ENCODE data around the gene NETO1. TPM values are rescaled to one million over a fixed set of nuclear protein-coding genes. Genes with fewer than 3 reads are reported as not detected.

Gene NETO1
- total and polyA plus RNA-seq, 2 experiments from 2014 or later = 10.8 to 20.7 TPM

DNA sequence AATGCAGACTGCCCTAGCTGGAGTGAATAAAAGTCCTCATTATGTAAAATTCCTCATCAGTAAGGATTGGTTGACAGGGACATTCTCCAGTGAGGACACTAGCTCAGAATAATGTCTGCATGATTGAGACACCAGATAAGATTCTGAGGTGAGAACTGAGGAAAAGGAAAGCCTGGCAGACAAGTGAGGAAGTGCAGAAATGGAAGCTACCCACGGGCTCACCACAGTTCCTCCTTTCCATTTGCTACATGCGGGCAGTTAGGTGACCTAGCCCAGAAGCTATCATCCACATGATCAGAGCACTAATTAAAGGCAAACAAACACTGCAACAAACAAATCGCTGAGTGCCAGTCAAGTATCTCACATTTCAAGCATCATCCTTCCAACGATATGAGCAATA is 27.7 kb downstream of the NETO1 start:
- no peaks in the 10 kb centered on the region; the same call in 1 of the 2 replicates for H4K20me1 ChIP-seq (replicated peaks; ENCODE audit: insufficient read depth)
- Mint-ChIP-seq H3K9me3 (no peaks in the 10 kb centered on the region; the same call in 2 of the 3 replicates), H3K27me3 (ENCODE audit: insufficient read depth, low read depth, poor library complexity) (no peaks in the 10 kb centered on the region)

DNA sequence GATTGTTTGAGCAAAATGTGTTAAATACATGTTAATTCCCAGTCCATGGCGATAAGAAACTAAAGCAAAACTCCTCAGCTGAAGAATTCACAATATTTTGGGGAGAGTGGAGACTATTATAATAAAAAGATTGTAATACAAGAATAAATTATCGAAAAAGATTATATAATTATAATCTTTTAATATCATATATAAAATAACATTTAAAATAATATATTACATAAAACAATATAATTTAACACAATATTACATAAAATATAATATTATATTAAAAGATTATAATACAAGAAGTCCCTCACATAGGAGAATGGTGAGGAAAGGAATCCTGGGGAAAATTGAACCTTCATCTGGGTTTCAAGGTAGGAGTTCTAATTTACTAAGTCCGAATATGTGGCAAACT is 33.1 kb downstream of the NETO1 start:
- H3K4me1 Mint-ChIP-seq = no peaks in the 10 kb centered on the region; the same call in 2 of the 3 replicates
- H3K79me2 ChIP-seq (replicated peaks; ENCODE audit: insufficient read depth) = no peaks in the 10 kb centered on the region
- H3K4me2 ChIP-seq = no peak overlapping the region
- peaks cover 2% of the 10 kb centered on the region for H4K20me1 ChIP-seq (replicated peaks; ENCODE audit: insufficient read depth)
- ATAC-seq = no peak
- H3K9me3 Mint-ChIP-seq = no peaks in the 10 kb centered on the region; the same call in 2 of the 3 replicates
- no peaks in the 10 kb centered on the region for H3K9me2 ChIP-seq (ENCODE audit: insufficient read depth)
- TF ChIP-seq JUNB (IDR thresholded peaks at IDR 0.05; ENCODE audit: unreplicated experiment) = no peak
- TF ChIP-seq NANOG (IDR thresholded peaks at IDR 0.05; ENCODE audit: borderline replicate concordance) = no peak
- no peak for TF ChIP-seq CREB1 (CRISPR knock-in tag; IDR thresholded peaks at IDR 0.05; ENCODE audit: low read depth)
- H3K27ac Mint-ChIP-seq = no peak overlapping the region
- no peaks in the 10 kb centered on the region for H3K27me3 ChIP-seq (ENCODE audit: insufficient read depth)
- no peak for DNase-seq (ENCODE audit: low spot score)
- H3K27ac ChIP-seq (ENCODE audit: low read depth) = no peak overlapping the region
- H3K36me3 Mint-ChIP-seq (ENCODE audit: low read depth) = no peaks in the 10 kb centered on the region
- peaks cover 5% of the 10 kb centered on the region for H3K27me3 Mint-ChIP-seq (ENCODE audit: insufficient read depth, low read depth, poor library complexity)
- H3K4me1 ChIP-seq (ENCODE audit: insufficient read depth) = peaks cover 1% of the 10 kb centered on the region; the same call in 1 of the 2 replicates
- H3K4me3 Mint-ChIP-seq = no peak overlapping the region
- H2AFZ ChIP-seq = no peak overlapping the region
- no peaks in the 10 kb centered on the region for H3K36me3 ChIP-seq (ENCODE audit: insufficient read depth)
- no peaks in the 10 kb centered on the region; the same call in 1 of the 2 replicates for H3F3A ChIP-seq (replicated peaks; ENCODE audit: low read depth)
- H3K4me3 ChIP-seq = no peak overlapping the region

More for the DNA sequence above, 27.7 kb downstream of the NETO1 start:
- no peak overlapping the region for H3K4me3 ChIP-seq
- H3K4me3 Mint-ChIP-seq = no peak overlapping the region
- H3K4me2 ChIP-seq = 0 out of 2 replicates have a peak overlapping the region, but pooled peaks have one; percentile 12
- no peaks in the 10 kb centered on the region for H3K36me3 ChIP-seq (ENCODE audit: insufficient read depth)
- H3K4me1 ChIP-seq (ENCODE audit: insufficient read depth) = peaks cover 7% of the 10 kb centered on the region; the same call in 1 of the 2 replicates
- H3K9me2 ChIP-seq (ENCODE audit: insufficient read depth) = no peaks in the 10 kb centered on the region
- H3K27ac ChIP-seq (ENCODE audit: low read depth) = no peak overlapping the region
- DNase-seq (ENCODE audit: low spot score) (no peak), ATAC-seq (no peak; the same call in 2 of the 3 replicates)
- H3F3A ChIP-seq (replicated peaks; ENCODE audit: low read depth) = no peaks in the 10 kb centered on the region
- H2AFZ ChIP-seq = no peak overlapping the region
- H3K36me3 Mint-ChIP-seq (ENCODE audit: low read depth) = no peaks in the 10 kb centered on the region
- peaks cover 13% of the 10 kb centered on the region for H3K4me1 Mint-ChIP-seq
- no peaks in the 10 kb centered on the region for H3K79me2 ChIP-seq (replicated peaks; ENCODE audit: insufficient read depth)
- TF ChIP-seq JUNB (IDR thresholded peaks at IDR 0.05; ENCODE audit: unreplicated experiment) (no peak), ZNF114 (CRISPR knock-in tag; IDR thresholded peaks at IDR 0.05) (no peak), ZNF331 (CRISPR knock-in tag; IDR thresholded peaks at IDR 0.05; ENCODE audit: low read depth) (no peak)
- TF ChIP-seq, protein P1, sequence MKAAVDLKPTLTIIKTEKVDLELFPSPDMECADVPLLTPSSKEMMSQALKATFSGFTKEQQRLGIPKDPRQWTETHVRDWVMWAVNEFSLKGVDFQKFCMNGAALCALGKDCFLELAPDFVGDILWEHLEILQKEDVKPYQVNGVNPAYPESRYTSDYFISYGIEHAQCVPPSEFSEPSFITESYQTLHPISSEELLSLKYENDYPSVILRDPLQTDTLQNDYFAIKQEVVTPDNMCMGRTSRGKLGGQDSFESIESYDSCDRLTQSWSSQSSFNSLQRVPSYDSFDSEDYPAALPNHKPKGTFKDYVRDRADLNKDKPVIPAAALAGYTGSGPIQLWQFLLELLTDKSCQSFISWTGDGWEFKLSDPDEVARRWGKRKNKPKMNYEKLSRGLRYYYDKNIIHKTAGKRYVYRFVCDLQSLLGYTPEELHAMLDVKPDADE (IDR thresholded peaks at IDR 0.05) = no peak
- TF ChIP-seq, protein P2, sequence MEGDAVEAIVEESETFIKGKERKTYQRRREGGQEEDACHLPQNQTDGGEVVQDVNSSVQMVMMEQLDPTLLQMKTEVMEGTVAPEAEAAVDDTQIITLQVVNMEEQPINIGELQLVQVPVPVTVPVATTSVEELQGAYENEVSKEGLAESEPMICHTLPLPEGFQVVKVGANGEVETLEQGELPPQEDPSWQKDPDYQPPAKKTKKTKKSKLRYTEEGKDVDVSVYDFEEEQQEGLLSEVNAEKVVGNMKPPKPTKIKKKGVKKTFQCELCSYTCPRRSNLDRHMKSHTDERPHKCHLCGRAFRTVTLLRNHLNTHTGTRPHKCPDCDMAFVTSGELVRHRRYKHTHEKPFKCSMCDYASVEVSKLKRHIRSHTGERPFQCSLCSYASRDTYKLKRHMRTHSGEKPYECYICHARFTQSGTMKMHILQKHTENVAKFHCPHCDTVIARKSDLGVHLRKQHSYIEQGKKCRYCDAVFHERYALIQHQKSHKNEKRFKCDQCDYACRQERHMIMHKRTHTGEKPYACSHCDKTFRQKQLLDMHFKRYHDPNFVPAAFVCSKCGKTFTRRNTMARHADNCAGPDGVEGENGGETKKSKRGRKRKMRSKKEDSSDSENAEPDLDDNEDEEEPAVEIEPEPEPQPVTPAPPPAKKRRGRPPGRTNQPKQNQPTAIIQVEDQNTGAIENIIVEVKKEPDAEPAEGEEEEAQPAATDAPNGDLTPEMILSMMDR (conservative IDR thresholded peaks at IDR 0.05; ENCODE audit: low read depth in 2 of 2) = no peak
- no peak overlapping the region; the same call in 1 of the 2 replicates for H3K27ac Mint-ChIP-seq
- H3K27me3 ChIP-seq (ENCODE audit: insufficient read depth) = no peaks in the 10 kb centered on the region

DNA sequence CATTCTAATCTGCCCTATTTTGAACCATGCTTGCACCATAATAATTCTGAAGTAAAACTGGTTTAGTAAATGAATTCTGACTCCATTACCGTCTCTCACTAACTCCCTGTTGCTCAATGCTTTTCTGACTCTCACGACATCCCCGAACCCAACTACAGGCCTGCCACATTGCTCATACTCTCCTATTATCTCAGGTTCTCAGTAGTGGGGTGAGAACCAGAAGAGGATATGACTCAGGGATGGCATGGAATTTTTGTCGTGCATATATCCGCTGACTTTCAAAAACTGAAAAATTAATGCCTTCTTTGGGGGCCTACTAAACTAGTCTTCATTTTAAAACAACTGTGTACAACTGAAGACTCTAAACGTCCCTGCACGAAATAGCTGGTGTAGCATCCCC is 34.3 kb downstream of the NETO1 start:
- no peak overlapping the region for H3K27ac Mint-ChIP-seq
- TF ChIP-seq ZNF114 (CRISPR knock-in tag; IDR thresholded peaks at IDR 0.05) = no peak
- TF ChIP-seq, protein P1 (IDR thresholded peaks at IDR 0.05) = no peak
- TF ChIP-seq EZH2phosphoT487 (IDR thresholded peaks at IDR 0.05; ENCODE audit: unreplicated experiment) = no peak
- TF ChIP-seq STAT1 (IDR thresholded peaks at IDR 0.05; ENCODE audit: unreplicated experiment) = no peak
- no peak for TF ChIP-seq CREB1 (CRISPR knock-in tag; IDR thresholded peaks at IDR 0.05; ENCODE audit: low read depth)
- TF ChIP-seq, protein P2 (conservative IDR thresholded peaks at IDR 0.05; ENCODE audit: low read depth in 2 of 2) = no peak
- no peak for TF ChIP-seq JUNB (IDR thresholded peaks at IDR 0.05; ENCODE audit: unreplicated experiment)

More for the DNA sequence above, 34.3 kb downstream of the NETO1 start:
- DNase-seq (ENCODE audit: low spot score) (no peak), ATAC-seq (no peak)
- Histone ChIP-seq H3K27me3 (ENCODE audit: insufficient read depth) (no peaks in the 10 kb centered on the region), H2AFZ (no peak overlapping the region), H4K20me1 (replicated peaks; ENCODE audit: insufficient read depth) (peaks cover 2% of the 10 kb centered on the region), H3K27ac (ENCODE audit: low read depth) (no peak overlapping the region), H3K4me2 (no peak overlapping the region), H3K79me2 (replicated peaks; ENCODE audit: insufficient read depth) (no peaks in the 10 kb centered on the region; the same call in 1 of the 2 replicates), H3K36me3 (ENCODE audit: insufficient read depth) (no peaks in the 10 kb centered on the region), H3K4me1 (ENCODE audit: insufficient read depth) (no peaks in the 10 kb centered on the region), H3F3A (replicated peaks; ENCODE audit: low read depth) (no peaks in the 10 kb centered on the region; the same call in 1 of the 2 replicates), H3K9me2 (ENCODE audit: insufficient read depth) (no peaks in the 10 kb centered on the region), H3K4me3 (no peak overlapping the region)
- H3K27me3 Mint-ChIP-seq (ENCODE audit: insufficient read depth, low read depth, poor library complexity) = peaks cover 5% of the 10 kb centered on the region
- H3K4me3 Mint-ChIP-seq = no peak overlapping the region
- H3K36me3 Mint-ChIP-seq (ENCODE audit: low read depth) = no peaks in the 10 kb centered on the region
- H3K4me1 Mint-ChIP-seq = no peaks in the 10 kb centered on the region; the same call in 2 of the 3 replicates
- H3K9me3 Mint-ChIP-seq = no peaks in the 10 kb centered on the region; the same call in 2 of the 3 replicates

Measured in GM23338 (cell line).